Liver (tissue), 9 donors: Measurements from ENCODE around the gene ADRM1. TPM values are rescaled to one million over a fixed set of nuclear protein-coding genes. Genes with fewer than 3 reads are reported as not detected.

Experiments used
- DNase-seq: peaks from one replicate; pipeline ENCODE4 v3.0.0-alpha.2; 2017; ENCODE audit warnings: low spot score
- H3K27ac ChIP-seq, 2 donors: one replicate each; pipeline ENCODE4 v1.7.0; 2013; ENCODE audit warnings: inconsistent platforms in 2 of 2, low read length in 2 of 2, control low read depth in 1 of 2, low read depth in 1 of 2, mild to moderate bottlenecking in 1 of 2
- H3K27me3 ChIP-seq, 4 donors: one replicate each; pipeline versions ENCODE4 v1.6.1 to v1.7.0; 2013; ENCODE audit warnings: low read length in 3 of 4, inconsistent platforms in 1 of 4, mild to moderate bottlenecking in 1 of 4, moderate library complexity in 1 of 4; ENCODE audit not compliant: control insufficient read depth in 4 of 4, insufficient read depth in 4 of 4
- H3K36me3 ChIP-seq, 4 donors: one replicate each; pipeline versions ENCODE4 v1.6.1 to v1.7.0; 2013; ENCODE audit warnings: low read length in 3 of 4, mild to moderate bottlenecking in 3 of 4, low read depth in 1 of 4, moderate library complexity in 1 of 4; ENCODE audit not compliant: control insufficient read depth in 4 of 4, insufficient read depth in 3 of 4
- H3K4me1 ChIP-seq, 4 donors: one replicate each; pipeline versions ENCODE4 v1.6.1 to v1.7.0; 2013; ENCODE audit warnings: low read length in 3 of 4, mild to moderate bottlenecking in 3 of 4, moderate library complexity in 1 of 4; ENCODE audit not compliant: control insufficient read depth in 4 of 4, insufficient read depth in 4 of 4
- H3K4me3 ChIP-seq, 3 donors: one replicate each; pipeline versions ENCODE4 v1.6.1 to v1.7.0; 2013; ENCODE audit warnings: low read length in 3 of 3, control low read depth in 1 of 3, low read depth in 1 of 3, mild to moderate bottlenecking in 1 of 3
- H3K9ac ChIP-seq, 2 donors: one replicate each; pipeline ENCODE4 v1.7.0; 2013; ENCODE audit warnings: low read length in 2 of 2, mild to moderate bottlenecking in 2 of 2, moderate library complexity in 2 of 2, control low read depth in 1 of 2, low read depth in 1 of 2
- H3K9me3 ChIP-seq, 4 donors: one replicate each; pipeline versions ENCODE4 v1.6.1 to v1.7.0; 2013; ENCODE audit warnings: low read length in 3 of 4; ENCODE audit not compliant: control insufficient read depth in 4 of 4
- ATF3 ChIP-seq: IDR thresholded peaks from 2 replicates; pipeline ENCODE4 v1.6.1; 2016; ENCODE audit warnings: antibody characterized with exemption
- CTCF ChIP-seq: fragments of 150-350 bp; IDR thresholded peaks from 2 replicates; pipeline ENCODE4 v1.5.1; 2017; ENCODE audit warnings: improper control_type of control experiment, low read depth, low read length; ENCODE audit not compliant: missing input control
- FOXA1 ChIP-seq: IDR thresholded peaks from 2 replicates; pipeline ENCODE4 v1.6.1; 2016; ENCODE audit warnings: antibody characterized with exemption
- FOXA2 ChIP-seq: IDR thresholded peaks from 2 replicates; pipeline ENCODE4 v1.6.1; 2016; ENCODE audit warnings: antibody characterized with exemption
- GABPA ChIP-seq, 2 donors: IDR thresholded peaks in 1 of 2; conservative IDR thresholded peaks in 1 of 2; 2 replicates each; pipeline ENCODE4 v1.6.1; 2016; ENCODE audit warnings: antibody characterized with exemption in 2 of 2, mild to moderate bottlenecking in 1 of 2, moderate library complexity in 1 of 2
- HNF4G ChIP-seq: IDR thresholded peaks from 2 replicates; pipeline ENCODE4 v1.6.1; 2016; ENCODE audit warnings: antibody characterized with exemption
- NR2F2 ChIP-seq: IDR thresholded peaks from 2 replicates; pipeline ENCODE4 v1.6.1; 2016; ENCODE audit warnings: antibody characterized with exemption
- RAD21 ChIP-seq, 2 donors: IDR thresholded peaks; 2 replicates each; pipeline ENCODE4 v1.6.1; 2016; ENCODE audit warnings: antibody characterized with exemption in 2 of 2, mild to moderate bottlenecking in 2 of 2
- RXRA ChIP-seq, 2 donors: IDR thresholded peaks; 2 replicates each; pipeline ENCODE4 v1.6.1; 2017 to 2018; ENCODE audit warnings: antibody characterized with exemption in 2 of 2, mild to moderate bottlenecking in 1 of 2
- SP1 ChIP-seq: IDR thresholded peaks from 2 replicates; pipeline ENCODE4 v1.6.1; 2018; ENCODE audit warnings: antibody characterized with exemption, mild to moderate bottlenecking
- TAF1 ChIP-seq: conservative IDR thresholded peaks from 2 replicates; pipeline ENCODE4 v1.6.1; 2016; ENCODE audit warnings: antibody characterized with exemption, mild to moderate bottlenecking
- WGBS: extraction: QIAGEN DNeasy Blood & Tissue Kit; methylation state at CpG from one replicate; pipeline ENCODE4 v1.1.7; 2013; 5-methylcytosine and 5-hydroxymethylcytosine counted together
- polyA plus RNA-seq, 2 donors: library from polyadenylated mRNA; stranded (reverse) in 1 of 2; unstranded in 1 of 2; fragments of 200-250 nt in 1 of 2; fragments of >200 nt in 1 of 2; fragmentation: Nextera tagmentation in 1 of 2; extraction: Ambion mirVana in 1 of 2; gene quantifications; one replicate each; pipeline versions ENCODE4 v1.2.1 to v1.2.3, GENCODE V29; 2013 to 2015
- total RNA-seq, 2 donors: library from RNA; depleted of rRNA; stranded (reverse); fragments of >200 nt; gene quantifications; one replicate each; pipeline ENCODE4 v1.2.3, GENCODE V29; 2014
- TF ChIP-seq, protein P1 (sequence below): IDR thresholded peaks from 2 replicates; pipeline ENCODE4 v1.6.1; 2016; ENCODE audit warnings: antibody characterized with exemption
- donor health status: healthy.
- donor health status: healthy.
- donor health status: healthy.
- donor health status: healthy.
- donor health status: healthy.

Gene ADRM1
- total and polyA plus RNA-seq, 4 donors: 45.3 to 91.0 (median 77.3) TPM

DNA sequence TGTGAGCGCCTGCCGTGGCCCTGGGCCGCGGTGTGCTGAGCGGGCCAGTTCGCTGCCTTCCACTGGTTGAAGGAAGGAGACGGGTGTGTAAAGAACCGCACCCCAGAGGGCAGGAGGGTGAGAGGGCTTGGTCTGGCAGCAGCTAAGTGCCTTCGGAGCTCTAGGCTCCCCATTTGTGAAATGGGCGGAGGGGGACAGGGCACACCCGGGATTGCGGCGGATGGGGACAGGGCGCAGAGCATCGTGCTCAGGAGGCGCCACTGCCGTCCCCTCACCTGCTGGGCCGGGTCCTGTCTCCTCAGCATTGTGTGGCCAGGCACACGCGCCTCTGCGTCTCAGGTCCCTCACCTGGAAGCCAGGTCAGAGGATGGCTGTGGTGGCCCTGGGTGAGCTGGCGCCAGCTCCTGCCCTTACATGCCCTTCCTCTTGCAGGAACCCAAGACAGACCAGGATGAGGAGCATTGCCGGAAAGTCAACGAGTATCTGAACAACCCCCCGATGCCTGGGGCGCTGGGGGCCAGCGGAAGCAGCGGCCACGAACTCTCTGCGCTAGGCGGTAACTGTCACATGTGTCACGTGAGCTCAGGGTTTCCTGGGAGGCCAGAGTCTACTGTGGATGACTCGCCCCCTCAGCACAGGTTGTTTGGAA lies 3.1 kb downstream of the ADRM1 start:
- 80% methylated on average over 33 of the region's 33 CpGs for WGBS
- peak overlapping the region; percentile 100 for H3K27ac ChIP-seq
- TF ChIP-seq FOXA1: no peak
- TF ChIP-seq SP1: no peak
- no peak for TF ChIP-seq ATF3
- TF ChIP-seq HNF4G: no peak
- TF ChIP-seq, protein P1, sequence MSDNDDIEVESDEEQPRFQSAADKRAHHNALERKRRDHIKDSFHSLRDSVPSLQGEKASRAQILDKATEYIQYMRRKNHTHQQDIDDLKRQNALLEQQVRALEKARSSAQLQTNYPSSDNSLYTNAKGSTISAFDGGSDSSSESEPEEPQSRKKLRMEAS: no peak
- TF ChIP-seq NR2F2: no peak
- TF ChIP-seq FOXA2: no peak
- no peak for TF ChIP-seq RAD21 (IDR thresholded peaks at IDR 0.05)
- no peak for TF ChIP-seq RXRA (IDR thresholded peaks at IDR 0.05)
- TF ChIP-seq CTCF: no peak
- TF ChIP-seq TAF1: no peak
- TF ChIP-seq GABPA (IDR thresholded peaks at IDR 0.05 in 1 of 2, conservative IDR thresholded peaks at IDR 0.05 in 1 of 2): no peak
- no peak overlapping the region for H3K4me3 ChIP-seq
- H3K9me3 ChIP-seq: no peaks in the 10 kb centered on the region
- no peak overlapping the region for H3K9ac ChIP-seq
- H3K36me3 ChIP-seq: peaks cover 20 to 39% (median 28%) of the 10 kb centered on the region in 4 donors
- H3K4me1 ChIP-seq: peaks cover 13 to 37% (median 31%) of the 10 kb centered on the region in 4 donors
- no peak for DNase-seq
- no peaks in the 10 kb centered on the region for H3K27me3 ChIP-seq

DNA sequence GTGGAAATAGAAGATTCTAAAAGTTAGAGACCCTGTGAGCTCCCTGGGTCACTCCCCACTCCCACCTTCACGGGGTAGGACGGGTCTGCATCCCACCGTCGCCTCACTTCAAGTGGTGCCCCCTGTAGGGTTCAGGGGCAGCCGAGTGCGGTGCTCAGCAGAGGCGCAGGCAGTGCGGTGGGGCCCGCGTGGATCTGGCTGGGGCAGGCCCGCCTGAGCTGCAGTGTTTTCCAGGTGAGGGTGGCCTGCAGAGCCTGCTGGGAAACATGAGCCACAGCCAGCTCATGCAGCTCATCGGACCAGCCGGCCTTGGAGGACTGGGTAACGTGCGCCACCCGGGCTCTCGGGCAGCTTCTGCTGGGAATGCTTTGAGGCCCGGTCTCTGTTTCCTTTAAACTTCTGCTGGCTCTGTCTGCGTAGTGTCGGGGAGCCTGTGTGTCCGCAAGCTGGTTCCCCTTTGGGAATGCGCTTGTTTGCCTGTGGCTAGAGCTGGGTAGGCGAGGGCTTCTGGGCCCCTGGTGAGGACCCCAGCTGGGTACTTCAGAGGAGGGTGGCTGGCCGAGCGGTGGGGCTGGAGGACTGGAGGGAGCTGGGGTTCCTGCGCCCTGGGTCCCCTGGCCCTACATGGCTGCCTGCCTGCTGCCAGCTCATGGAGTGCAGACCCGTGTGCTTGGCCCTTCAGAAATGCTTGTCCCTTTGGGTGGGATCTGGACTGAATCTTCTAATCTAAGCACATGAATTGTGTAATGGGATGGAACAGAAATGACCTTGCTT lies 3.8 kb downstream of the ADRM1 start:
- Histone ChIP-seq H3K9ac (no peak overlapping the region), H3K9me3 (no peaks in the 10 kb centered on the region), H3K36me3 (peaks cover 20 to 40% (median 30%) of the 10 kb centered on the region in 4 donors), H3K4me1 (peaks cover 13 to 37% (median 29%) of the 10 kb centered on the region in 4 donors), H3K27me3 (no peaks in the 10 kb centered on the region), H3K27ac (no peak overlapping the region), H3K4me3 (no peak overlapping the region)
- DNase-seq: no peak
- 95% methylated on average over 27 of the region's 27 CpGs for WGBS
- TF ChIP-seq GABPA (IDR thresholded peaks at IDR 0.05 in 1 of 2, conservative IDR thresholded peaks at IDR 0.05 in 1 of 2): no peak
- no peak for TF ChIP-seq HNF4G
- TF ChIP-seq ATF3: no peak
- no peak for TF ChIP-seq SP1
